Measurements from ENCODE around the gene RBM20. TPM values are rescaled to one million over a fixed set of nuclear protein-coding genes. Genes with fewer than 3 reads are reported as not detected.

RBM20 gene
- polyA plus RNA-seq, 2 of the 4 experiments (the other 2 are of a cell fraction), result 1.5 to 1.8 TPM

- TF ChIP-seq HMGXB4 (CRISPR knock-in tag; IDR thresholded peaks at IDR 0.05; ENCODE audit: borderline replicate concordance) (no peak), HOXA7 (CRISPR knock-in tag; IDR thresholded peaks at IDR 0.05) (no peak), CBX8 (IDR thresholded peaks at IDR 0.05) (no peak), EHMT2 (IDR thresholded peaks at IDR 0.05; ENCODE audit: low read depth) (no peak), RNF2 (IDR thresholded peaks at IDR 0.05; ENCODE audit: borderline replicate concordance, low read depth) (no peak)
These were observed 14.4 kb upstream of the RBM20 start (continued) for GRCh38 chr10:110629680-110630191.

GRCh38 chr10:110631934-110632333, 12.2 kb upstream of the RBM20 start:
- DNase-seq (ENCODE audit: low read depth in 1 of 2, low spot score in 1 of 2), result no peak
- H3K27ac ChIP-seq, result peak overlapping the region in 1 of 2 experiments; percentile 18; a peak in 1 of 6 replicates
- ATAC-seq, result no peak
- FAIRE-seq, result no peak
- TF ChIP-seq ESRRA (IDR thresholded peaks at IDR 0.05; ENCODE audit: borderline replicate concordance, low read length), result no peak
- no peak for TF ChIP-seq HMGXB4 (CRISPR knock-in tag; IDR thresholded peaks at IDR 0.05; ENCODE audit: borderline replicate concordance)
- no peak for TF ChIP-seq CHD4 (IDR thresholded peaks at IDR 0.05; ENCODE audit: borderline replicate concordance)
- TF ChIP-seq POLR2A (IDR thresholded peaks at IDR 0.05; ENCODE audit: low read length), result no peak
- TF ChIP-seq BHLHE40 (IDR thresholded peaks at IDR 0.05; ENCODE audit: low read depth, low read length), result no peak
- TF ChIP-seq RFX5 (IDR thresholded peaks at IDR 0.05), result no peak
- no peak for TF ChIP-seq KDM5A (IDR thresholded peaks at IDR 0.05)
- TF ChIP-seq CBX8 (IDR thresholded peaks at IDR 0.05), result no peak
- ChIA-PET POLR2A (no interaction called here), CTCF (interaction anchor here (1.0 to 2.4 kb wide), 3 partner anchors 12 to 49 kb away, joined by 3 to 9 read pairs (median 4); partner anchors contain the start of gene RBM20)
- no peak overlapping the region for H3K4me2 ChIP-seq
- no peak overlapping the region for H3K4me3 ChIP-seq
- peaks cover 26% of the 10 kb centered on the region for H3K4me1 ChIP-seq
- H3K9me3 ChIP-seq, result no peaks in the 10 kb centered on the region

GRCh38 chr10:110632591-110633215, 11.4 kb upstream of the RBM20 start:
- CTCF ChIA-PET, result interaction anchor here (0.9 to 2.4 kb wide), 3 partner anchors 11 to 24 kb away, joined by 3 to 9 read pairs (median 5); partner anchors contain the start of gene RBM20
- Histone ChIP-seq H3K27ac (peak overlapping the region; percentile 7 to 18; a peak in 1 of 6 replicates), H3K4me1 (peaks cover 33% of the 10 kb centered on the region), H3K4me2 (no peak overlapping the region), H3K4me3 (no peak overlapping the region), H3K9me3 (no peaks in the 10 kb centered on the region)
- TF ChIP-seq TFCP2L1 (CRISPR knock-in tag; IDR thresholded peaks at IDR 0.05) (no peak), NR3C1 (IDR thresholded peaks at IDR 0.05) (no peak), RAD21 (conservative IDR thresholded peaks at IDR 0.05 in 1 of 2, IDR thresholded peaks at IDR 0.05 in 1 of 2) (no peak), ZSCAN20 (CRISPR knock-in tag; IDR thresholded peaks at IDR 0.05) (no peak), MAX (IDR thresholded peaks at IDR 0.05) (no peak), RCOR1 (IDR thresholded peaks at IDR 0.05; ENCODE audit: low read depth, low read length) (no peak)
- POLR2A ChIA-PET, result no interaction called here
- DNase-seq (ENCODE audit: low read depth in 1 of 2, low spot score in 1 of 2) (no peak), FAIRE-seq (no peak), ATAC-seq (no peak)
- WGBS (ENCODE audit: missing lambda C conversion rate), result 88% methylated on average over 1 of the region's 1 CpG

All from A549 (cell line).